HCT116 (cell line): ENCODE measurements around the gene RANBP10. TPM values are rescaled to one million over a fixed set of nuclear protein-coding genes. Genes with fewer than 3 reads are reported as not detected.

Source experiments
- ATAC-seq: fragments of 200-7000 bp; cut with Tn5 transposase; 2 replicates; pipeline ENCODE4 v1.9.1; 2020; ENCODE audit warnings: mild to moderate bottlenecking, moderate library complexity
- BruUV-seq: library from RNA; stranded (reverse); fragments of 400-500 nt; replicated peaks from 2 replicates; lab custom pipeline; 2021; lab: Mats Ljungman, UMichigan
- CTCF ChIA-PET: fragments of 300-600 bp; sonication (Branson Sonifier 250); formaldehyde crosslinking; loops from one replicate; lab custom pipeline; 2021; ENCODE audit warnings: antibody characterized with exemption; lab: Charles Lee
- POLR2A ChIA-PET: fragments of 300-600, 350-600 bp; sonication (Branson Sonifier 250); formaldehyde crosslinking; loops from one replicate; lab custom pipeline; 2021; ENCODE audit warnings: antibody characterized with exemption; lab: Charles Lee
- RAD21 ChIA-PET, 2 experiments: fragments of 300-600 bp; sonication (Branson Sonifier 250); formaldehyde crosslinking; loops; one replicate each; lab custom pipeline; 2023; ENCODE audit warnings: low total read pairs in 2 of 2; ENCODE audit not compliant: uncharacterized antibody in 2 of 2, unreplicated experiment in 2 of 2, low non-redundant PET in 1 of 2; lab: Charles Lee
- DNase-seq: peaks from one replicate; pipeline ENCODE4 v3.0.0-alpha.2; 2010; ENCODE audit warnings: low read depth, low spot score
- H2AFZ ChIP-seq: fragments of 200-600 bp; shearing (Covaris generic), sonication (generic); 2 replicates; pipeline ENCODE4 v1.6.1; 2017; ENCODE audit warnings: low read depth, mixed run types, mixed read lengths, antibody characterized with exemption, low read length; ENCODE audit not compliant: poor library complexity, severe bottlenecking
- H3K27ac ChIP-seq: 2 replicates; pipeline ENCODE4 v1.5.1; 2012; ENCODE audit warnings: low read depth, low read length
- H3K27me3 ChIP-seq: fragments of 200-600 bp; sonication (generic); 2 replicates; pipeline ENCODE4 v1.6.1; 2016; ENCODE audit warnings: mixed run types, low read length, mixed read lengths; ENCODE audit not compliant: insufficient read depth
- H3K36me3 ChIP-seq, 2 experiments: fragments of 200-500 bp in 1 of 2; fragments of 200-600 bp in 1 of 2; sonication (Bioruptor generic) in 1 of 2; sonication (generic) in 1 of 2; 2 replicates each; pipeline versions ENCODE4 v1.5.1 to v1.6.1; 2014 to 2016; ENCODE audit warnings: low read length in 2 of 2, inconsistent platforms in 1 of 2, mixed read lengths in 1 of 2, mixed run types in 1 of 2; ENCODE audit not compliant: insufficient read depth in 2 of 2, control insufficient read depth in 1 of 2
- H3K4me1 ChIP-seq, 2 experiments: fragments of 200-600 bp in 1 of 2; sonication (generic) in 1 of 2; 2 replicates each; pipeline versions ENCODE4 v1.5.1 to v1.6.1; 2012 to 2017; ENCODE audit warnings: low read length in 2 of 2, inconsistent platforms in 1 of 2, mild to moderate bottlenecking in 1 of 2, mixed read lengths in 1 of 2, mixed run types in 1 of 2, moderate library complexity in 1 of 2; ENCODE audit not compliant: insufficient read depth in 2 of 2, control insufficient read depth in 1 of 2
- H3K4me2 ChIP-seq: fragments of 200-600 bp; sonication (generic); 2 replicates; pipeline ENCODE4 v1.6.1; 2017; ENCODE audit warnings: mixed run types, low read length, mixed read lengths
- H3K4me3 ChIP-seq, 2 experiments: fragments of 200-600 bp in 1 of 2; sonication (generic) in 1 of 2; replicated peaks in 1 of 2; 2 replicates each; pipeline ENCODE4 v1.5.1; 2011 to 2016; ENCODE audit warnings: low read length in 2 of 2, control low read depth in 1 of 2, low read depth in 1 of 2, mild to moderate bottlenecking in 1 of 2, mixed read lengths in 1 of 2, mixed run types in 1 of 2
- H3K79me2 ChIP-seq: fragments of 200-600 bp; sonication (generic); 2 replicates; pipeline ENCODE4 v1.6.1; 2017; ENCODE audit warnings: mild to moderate bottlenecking, mixed run types, low read length, moderate library complexity, mixed read lengths; ENCODE audit not compliant: insufficient read depth
- H3K9ac ChIP-seq: fragments of 200-600 bp; sonication (generic); 2 replicates; pipeline ENCODE4 v1.6.1; 2016; ENCODE audit warnings: low read length, mixed read lengths
- H3K9me2 ChIP-seq: fragments of 200-600 bp; sonication (generic), shearing (Covaris generic); 2 replicates; pipeline ENCODE4 v1.6.1; 2017; ENCODE audit warnings: mixed run types, mild to moderate bottlenecking, moderate library complexity; ENCODE audit not compliant: insufficient read depth
- H3K9me3 ChIP-seq, 2 experiments: fragments of 200-500 bp in 1 of 2; fragments of 200-600 bp in 1 of 2; sonication (Bioruptor generic) in 1 of 2; sonication (generic) in 1 of 2; 2 replicates each; pipeline ENCODE4 v1.6.1; 2014 to 2017; ENCODE audit warnings: low read length in 2 of 2, mixed read lengths in 2 of 2, inconsistent platforms in 1 of 2, low read depth in 1 of 2, mild to moderate bottlenecking in 1 of 2, mixed run types in 1 of 2, moderate library complexity in 1 of 2; ENCODE audit not compliant: control insufficient read depth in 1 of 2, insufficient read depth in 1 of 2
- H4K20me1 ChIP-seq: fragments of 200-600 bp; sonication (generic), shearing (Covaris generic); 2 replicates; pipeline ENCODE4 v1.6.1; 2017; ENCODE audit warnings: mixed run types, mild to moderate bottlenecking, moderate library complexity; ENCODE audit not compliant: insufficient read depth
- EGR1 ChIP-seq: IDR thresholded peaks from 2 replicates; pipeline ENCODE4 v1.6.1; 2012; ENCODE audit warnings: low read depth
- EZH2 ChIP-seq: fragments of 200-600 bp; sonication (generic); IDR thresholded peaks from 2 replicates; pipeline ENCODE4 v1.6.1; 2017; ENCODE audit warnings: antibody characterized with exemption, mixed run types
- POLR2AphosphoS5 ChIP-seq: IDR thresholded peaks from 2 replicates; pipeline ENCODE4 v1.6.1; 2011; ENCODE audit warnings: mild to moderate bottlenecking, low read depth, low read length, moderate library complexity
- SP1 ChIP-seq: IDR thresholded peaks from 2 replicates; pipeline ENCODE4 v1.6.1; 2012; ENCODE audit warnings: low read depth
- SRF ChIP-seq: IDR thresholded peaks from 2 replicates; pipeline ENCODE4 v1.6.1; 2012; ENCODE audit warnings: low read depth
- TCF7L2 ChIP-seq: IDR thresholded peaks from 2 replicates; pipeline ENCODE4 v1.7.0; 2011; ENCODE audit warnings: borderline replicate concordance, inconsistent platforms; ENCODE audit not compliant: insufficient read depth, insufficient read length; ENCODE audit errors: extremely low read depth
- YY1 ChIP-seq: IDR thresholded peaks from 2 replicates; pipeline ENCODE4 v1.6.1; 2011; ENCODE audit warnings: low read length, low read depth, moderate library complexity, mild to moderate bottlenecking; ENCODE audit not compliant: insufficient replicate concordance; ENCODE audit errors: extremely low read depth
- intact Hi-C: fragments of 100-400 bp; cut with micrococcal nuclease; formaldehyde crosslinking; loops from 2 replicates; pipeline ENCODE4 v1.10.0; 2022
- total RNA-seq: library from RNA; stranded (reverse); gene quantifications from one replicate; pipeline ENCODE4 v1.2.1, GENCODE V29; 2021; ENCODE audit not compliant: unreplicated experiment
- TF ChIP-seq, protein P1 (sequence below): IDR thresholded peaks from 2 replicates; pipeline ENCODE4 v1.6.1; 2012
- TF ChIP-seq, protein P2 (sequence below): IDR thresholded peaks from 2 replicates; pipeline ENCODE4 v1.6.1; 2011; ENCODE audit warnings: mild to moderate bottlenecking, low read length, moderate library complexity; ENCODE audit not compliant: insufficient replicate concordance; ENCODE audit errors: extremely low read depth

Gene RANBP10
- total RNA-seq, 1 experiment from 2014 or later = 16.9 TPM

DNA sequence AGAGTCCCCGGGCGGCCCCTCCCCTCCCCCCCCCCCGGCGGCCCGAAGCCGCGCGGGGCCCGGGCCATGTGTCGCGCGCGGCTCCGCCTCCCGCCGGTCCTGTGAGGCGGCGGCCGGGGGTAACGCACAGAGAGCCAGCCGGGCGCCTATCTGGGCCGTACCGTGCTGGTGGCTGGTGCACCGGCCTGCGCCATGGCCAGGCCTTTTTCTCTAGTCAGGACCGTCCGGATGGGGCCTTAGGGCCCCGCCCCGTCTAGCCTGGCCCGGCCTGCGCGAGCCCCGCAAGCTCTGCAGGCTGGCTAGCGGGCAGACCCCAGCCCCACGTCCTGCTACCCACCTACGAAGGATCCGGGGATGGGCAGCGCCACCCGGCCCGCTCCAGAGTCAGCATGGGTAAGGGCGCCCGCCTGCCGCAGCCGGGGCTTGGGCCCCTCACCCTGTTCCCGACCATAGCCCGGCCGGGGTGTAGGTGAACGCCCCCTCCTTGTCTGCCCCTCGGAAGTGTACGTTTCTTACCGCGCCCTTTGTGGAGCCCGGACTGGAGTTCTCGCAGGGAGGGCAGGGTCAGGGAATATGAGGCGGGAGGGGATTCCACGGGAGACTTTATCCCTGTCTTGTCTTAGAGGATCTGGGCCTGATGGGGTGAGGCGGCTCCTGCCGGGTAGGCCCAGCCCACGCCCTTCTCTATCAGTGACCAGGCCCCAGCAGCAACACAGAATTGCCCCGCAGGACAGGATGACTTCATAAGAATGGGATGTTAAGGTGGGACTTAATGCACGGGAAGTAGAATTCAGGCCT is 40.9 kb upstream of the RANBP10 start, which contains the start of gene CENPT (continued):
- TF ChIP-seq SRF (no peak), SP1 (no peak)

DNA sequence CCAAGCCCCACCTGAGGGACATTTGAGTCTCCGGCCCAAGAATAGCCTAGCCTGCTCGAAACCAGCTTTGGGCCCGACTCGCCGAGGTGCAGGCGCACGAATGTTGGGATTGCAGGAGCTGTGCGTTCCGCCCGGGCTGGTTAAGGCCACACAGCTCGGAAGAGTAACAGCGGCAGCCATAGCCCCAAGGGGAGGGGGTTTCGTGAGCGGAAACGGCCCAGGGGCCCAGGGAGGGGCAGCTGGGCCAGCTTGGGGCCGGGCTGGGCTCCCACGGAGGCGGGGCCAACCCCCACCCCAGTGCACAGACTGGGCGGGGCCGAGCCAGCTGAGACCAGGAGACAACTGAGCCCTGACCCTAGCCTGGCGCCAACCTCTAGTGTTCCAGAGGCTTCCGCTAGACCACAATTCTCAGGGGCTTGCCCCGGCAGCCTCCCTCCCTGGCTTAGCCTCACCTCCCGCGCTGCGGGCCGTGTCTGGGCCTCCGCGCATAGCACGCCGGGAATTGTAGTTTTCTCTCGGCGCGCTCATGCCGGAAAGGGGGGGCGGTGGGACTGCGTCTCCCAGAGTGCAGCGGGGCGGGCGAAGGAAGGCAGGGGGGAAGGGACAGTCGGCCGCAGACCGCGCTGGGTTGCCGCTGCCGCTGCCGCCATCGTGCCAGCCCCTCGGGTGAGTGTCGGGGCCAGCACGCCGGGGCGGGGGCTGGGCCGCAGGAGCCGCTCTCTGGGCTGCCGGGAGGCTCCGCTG is 40.1 kb upstream of the RANBP10 start, which contains the start of gene NUTF2:
TSS of gene NUTF2 (plus strand) at position 614 of the 744 bp plus-strand sequence. CDS start 18,198 bp downstream, outside the sequence.
- POLR2A ChIA-PET = interaction anchor here (0.7 to 1.7 kb wide), 3 partner anchors 12 to 40 kb away, joined by 3 to 6 read pairs (median 5); partner anchors contain the start of genes RANBP10 and TSNAXIP1
- no peaks in the 10 kb centered on the region for H3K27me3 ChIP-seq
- peak; percentile 81 for DNase-seq
- peak within 1 kb of the TSS; percentile 83 for H3K27ac ChIP-seq
- H3K36me3 ChIP-seq = peaks cover 4 to 6% of the 10 kb centered on the region in 2 experiments; a peak in 2 of 4 replicates
- H3K9ac ChIP-seq = peak within 1 kb of the TSS; percentile 93
- peak within 1 kb of the TSS; percentile 82 for H3K4me2 ChIP-seq
- H3K9me2 ChIP-seq = no peaks in the 10 kb centered on the region
- peaks cover 16 to 48% of the 10 kb centered on the region in 2 experiments for H3K4me1 ChIP-seq
- H3K79me2 ChIP-seq = peaks cover 63% of the 10 kb centered on the region
- peak; percentile 76 for ATAC-seq
- peak within 1 kb of the TSS; percentile 92 for H2AFZ ChIP-seq
- BruUV-seq = no TSS peak
- peaks cover 4% of the 10 kb centered on the region; the same call in 1 of the 2 replicates for H4K20me1 ChIP-seq
- RAD21 ChIA-PET = interaction anchor here in 1 of 2 experiments (1.4 kb wide), 1 partner anchor 20 kb away, joined by 4 read pairs; no protein-coding TSS in a partner anchor
- TF ChIP-seq YY1 (peak; percentile 76), EZH2 (no peak), SP1 (peak; percentile 81), POLR2AphosphoS5 (peak; percentile 78), EGR1 (peak; percentile 75), TCF7L2 (no peak)
- TF ChIP-seq, protein P1, sequence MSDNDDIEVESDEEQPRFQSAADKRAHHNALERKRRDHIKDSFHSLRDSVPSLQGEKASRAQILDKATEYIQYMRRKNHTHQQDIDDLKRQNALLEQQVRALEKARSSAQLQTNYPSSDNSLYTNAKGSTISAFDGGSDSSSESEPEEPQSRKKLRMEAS = peak; percentile 79; the same call in 1 of the 2 replicates
- TF ChIP-seq, protein P2, sequence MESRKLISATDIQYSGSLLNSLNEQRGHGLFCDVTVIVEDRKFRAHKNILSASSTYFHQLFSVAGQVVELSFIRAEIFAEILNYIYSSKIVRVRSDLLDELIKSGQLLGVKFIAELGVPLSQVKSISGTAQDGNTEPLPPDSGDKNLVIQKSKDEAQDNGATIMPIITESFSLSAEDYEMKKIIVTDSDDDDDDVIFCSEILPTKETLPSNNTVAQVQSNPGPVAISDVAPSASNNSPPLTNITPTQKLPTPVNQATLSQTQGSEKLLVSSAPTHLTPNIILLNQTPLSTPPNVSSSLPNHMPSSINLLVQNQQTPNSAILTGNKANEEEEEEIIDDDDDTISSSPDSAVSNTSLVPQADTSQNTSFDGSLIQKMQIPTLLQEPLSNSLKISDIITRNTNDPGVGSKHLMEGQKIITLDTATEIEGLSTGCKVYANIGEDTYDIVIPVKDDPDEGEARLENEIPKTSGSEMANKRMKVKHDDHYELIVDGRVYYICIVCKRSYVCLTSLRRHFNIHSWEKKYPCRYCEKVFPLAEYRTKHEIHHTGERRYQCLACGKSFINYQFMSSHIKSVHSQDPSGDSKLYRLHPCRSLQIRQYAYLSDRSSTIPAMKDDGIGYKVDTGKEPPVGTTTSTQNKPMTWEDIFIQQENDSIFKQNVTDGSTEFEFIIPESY = peak; percentile 76
- no peaks in the 10 kb centered on the region for H3K9me3 ChIP-seq
- H3K4me3 ChIP-seq = peak within 1 kb of the TSS; percentile 83 to 96
- intact Hi-C loops = loop anchor here (1.0 kb wide), 1 partner anchor 40 kb away; the partner anchor contains the start of genes RANBP10 and TSNAXIP1
- CTCF ChIA-PET = interaction anchor here (2.4 kb wide), 1 partner anchor 30 kb away, joined by 18 read pairs; no protein-coding TSS in a partner anchor
